Activated naive CD4-positive, alpha-beta T cell treated with anti-CD3 and anti-CD28 coated beads, Interleukin-2, amount 10 ng/mL, durations not matched to agents 5 hours and 36 hours (primary cell): Measurements from ENCODE around the gene IL1R1. TPM values are rescaled to one million over a fixed set of nuclear protein-coding genes. Genes with fewer than 3 reads are reported as not detected.

Source experiments
- total RNA-seq, 2 experiments: library from RNA; stranded (reverse); gene quantifications; one replicate each; pipeline ENCODE4 v1.2.3, GENCODE V29; 2021

IL1R1 gene
- total RNA-seq = under 1 TPM; 0.55 to 0.75 TPM

DNA sequence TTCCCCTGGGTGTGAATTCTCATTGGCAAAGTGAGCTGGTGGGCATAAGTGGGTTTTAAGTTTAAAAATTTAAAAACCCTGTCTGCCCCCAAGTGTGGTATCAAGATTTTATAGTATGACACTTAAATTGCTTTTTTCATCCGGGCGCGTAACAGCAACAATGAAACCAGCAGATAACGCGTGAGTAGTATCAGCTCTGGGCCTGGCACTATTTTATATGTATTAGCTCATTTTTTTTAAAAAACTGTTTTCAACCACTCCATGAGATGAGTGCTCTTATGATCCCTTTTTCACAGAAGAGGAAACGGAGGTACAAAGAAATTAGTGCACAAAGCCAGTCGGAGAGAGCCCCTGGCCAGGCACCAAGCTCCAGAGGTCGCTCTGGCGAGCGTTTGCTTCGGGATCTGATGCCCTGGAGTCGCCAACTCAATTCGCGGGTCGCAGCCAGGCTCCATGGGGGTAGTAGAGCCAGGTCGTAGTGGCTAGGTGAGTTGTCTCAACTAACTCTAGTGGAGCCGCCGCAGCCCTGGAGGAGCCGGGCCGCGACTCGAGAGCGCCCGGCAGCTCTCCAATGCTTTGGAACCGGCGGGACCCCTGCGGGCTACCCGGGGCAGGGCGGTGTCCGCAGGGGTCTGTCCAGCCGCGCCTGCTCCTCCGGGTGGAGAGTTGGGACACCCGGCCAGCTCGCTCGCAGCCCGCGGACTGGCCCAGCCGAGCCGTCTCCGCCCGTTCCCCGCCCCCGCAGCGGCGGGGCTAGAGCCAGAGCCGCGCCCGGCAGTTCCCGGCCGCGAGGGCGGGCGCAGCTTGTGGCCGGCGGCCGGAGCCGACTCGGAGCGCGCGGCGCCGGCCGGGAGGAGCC, at the start of gene IL1R1:
Gene IL1R1 (plus strand): TSS at position 777 of the 859 bp plus-strand sequence. CDS start 14,979 bp downstream, outside the sequence.

DNA sequence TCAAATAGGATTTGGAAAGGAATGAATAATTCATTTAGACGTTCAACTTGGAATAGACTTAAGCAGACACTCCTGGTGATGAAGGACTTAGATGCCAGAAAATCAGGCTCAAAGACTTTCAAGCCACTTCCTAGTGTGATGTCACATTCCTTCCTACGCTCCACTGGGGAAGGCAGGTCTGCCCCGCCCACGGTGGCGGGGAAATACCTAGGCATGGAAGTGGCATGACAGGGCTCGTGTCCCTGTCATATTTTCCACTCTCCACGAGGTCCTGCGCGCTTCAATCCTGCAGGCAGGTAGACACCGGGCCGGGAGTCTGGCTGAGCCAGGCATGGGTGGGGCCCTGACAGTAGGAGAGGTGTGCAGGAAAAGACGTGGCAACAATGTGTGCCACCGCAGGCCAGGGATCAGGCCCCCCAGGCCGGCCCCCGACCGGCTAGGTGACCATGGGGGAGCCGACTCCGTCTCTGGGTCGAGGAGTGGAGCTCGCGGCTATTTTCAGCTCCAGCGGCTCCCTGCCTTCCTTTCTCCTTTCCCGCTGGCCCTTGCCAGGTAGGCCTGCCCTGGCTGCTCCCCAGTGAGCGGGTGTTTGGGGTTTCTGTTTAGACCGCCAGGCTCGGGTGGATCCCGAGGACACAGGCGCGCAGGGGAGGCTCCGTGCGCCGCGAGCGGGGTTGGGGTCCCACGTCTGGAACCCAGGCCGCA, 44.4 kb downstream of the IL1R1 start, which contains the start of gene IL1RL2:
Gene IL1RL2 (plus strand): TSS at position 233 of the 705 bp plus-strand sequence. CDS start 845 bp downstream, outside the sequence.

Other genes starting within 250 kb of the IL1R1 start
- gene IL1R2, start 150.8 kb upstream of the IL1R1 start, total RNA-seq = not detected
- gene IL1RL2, start 44.3 kb downstream of the IL1R1 start, total RNA-seq = not detected
- gene IL1RL1, start 168.8 kb downstream of the IL1R1 start, total RNA-seq = under 1 TPM; 0.15 to 0.19 TPM
- gene IL18R1, start 213.1 kb downstream of the IL1R1 start, total RNA-seq = 10 to 100 TPM; 38.2 to 41.3 TPM